Calu3 (cell line): ENCODE measurements around the gene PRKN. TPM values are rescaled to one million over a fixed set of nuclear protein-coding genes. Genes with fewer than 3 reads are reported as not detected.

ENCODE experiments used
- BruUV-seq: library from RNA; stranded (reverse); fragments of 400-500 nt; replicated peaks from 2 replicates; lab custom pipeline; 2021; lab: Mats Ljungman, UMichigan
- CTCF ChIA-PET: fragments of 300-600 bp; sonication (Branson Sonifier 250); formaldehyde crosslinking; loops from one replicate; lab custom pipeline; 2022; ENCODE audit warnings: antibody characterized with exemption; lab: Charles Lee
- DNase-seq: peaks from one replicate; pipeline ENCODE4 v3.0.0; 2022
- H3K27ac Mint-ChIP-seq: one replicate; pipeline ENCODE4 v1.8.0; 2022; ENCODE audit warnings: mixed read lengths; ENCODE audit not compliant: unreplicated experiment
- H3K27me3 Mint-ChIP-seq: one replicate; pipeline ENCODE4 v1.8.0; 2022; ENCODE audit warnings: mixed read lengths; ENCODE audit not compliant: unreplicated experiment
- H3K36me3 Mint-ChIP-seq: one replicate; pipeline ENCODE4 v1.8.0; 2022; ENCODE audit warnings: mild to moderate bottlenecking, moderate library complexity, mixed read lengths; ENCODE audit not compliant: insufficient read depth, unreplicated experiment
- H3K4me1 Mint-ChIP-seq: one replicate; pipeline ENCODE4 v1.8.0; 2022; ENCODE audit warnings: mild to moderate bottlenecking, low read depth, mixed read lengths; ENCODE audit not compliant: unreplicated experiment
- H3K4me3 Mint-ChIP-seq: one replicate; pipeline ENCODE4 v1.8.0; 2022; ENCODE audit warnings: mild to moderate bottlenecking, low read depth, moderate library complexity, mixed read lengths; ENCODE audit not compliant: unreplicated experiment
- H3K9me3 Mint-ChIP-seq: one replicate; pipeline ENCODE4 v1.8.0; 2022; ENCODE audit warnings: low read depth, mixed read lengths; ENCODE audit not compliant: unreplicated experiment
- intact Hi-C: fragments of 100-400 bp; cut with micrococcal nuclease; formaldehyde crosslinking; loops from one replicate; pipeline ENCODE4 v1.10.0; 2022; ENCODE audit not compliant: unreplicated experiment
- total RNA-seq: library from RNA; stranded (reverse); gene quantifications from 2 replicates; pipeline ENCODE4 v1.2.3, GENCODE V29; 2022
- TF ChIP-seq, protein P1 (sequence below): fragments of 200-600 bp; IDR thresholded peaks from one replicate; pipeline ENCODE4 v1.8.0; 2022; ENCODE audit warnings: antibody characterized with exemption; ENCODE audit not compliant: unreplicated experiment

PRKN gene
- total RNA-seq, 1 experiment from 2014 or later = 3.8 TPM

DNA sequence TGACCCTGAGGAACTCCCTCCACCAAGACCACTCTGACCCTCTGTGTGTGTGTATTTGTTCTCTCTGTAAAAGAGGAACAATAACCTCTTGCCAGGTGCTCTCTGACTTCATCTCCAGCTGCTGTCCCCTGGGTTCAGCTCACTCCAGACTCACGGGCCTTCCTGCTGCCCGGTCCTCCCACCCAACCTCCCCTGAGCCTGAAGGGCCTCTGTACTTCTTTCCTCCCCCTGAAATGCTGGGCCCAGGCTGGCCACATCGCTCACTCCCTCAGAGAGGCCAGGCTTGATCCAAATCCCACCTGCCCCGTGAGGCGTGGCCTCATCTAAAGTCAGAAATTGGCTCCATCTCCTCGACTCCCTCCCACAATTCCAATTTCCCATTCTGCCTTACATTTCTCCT lies 202.4 kb downstream of the PRKN start:
- Mint-ChIP-seq H3K9me3 (no peaks in the 10 kb centered on the region), H3K27ac (no peak overlapping the region), H3K27me3 (no peaks in the 10 kb centered on the region), H3K4me1 (no peaks in the 10 kb centered on the region), H3K4me3 (no peak overlapping the region), H3K36me3 (no peaks in the 10 kb centered on the region)
- TF ChIP-seq, protein P1, sequence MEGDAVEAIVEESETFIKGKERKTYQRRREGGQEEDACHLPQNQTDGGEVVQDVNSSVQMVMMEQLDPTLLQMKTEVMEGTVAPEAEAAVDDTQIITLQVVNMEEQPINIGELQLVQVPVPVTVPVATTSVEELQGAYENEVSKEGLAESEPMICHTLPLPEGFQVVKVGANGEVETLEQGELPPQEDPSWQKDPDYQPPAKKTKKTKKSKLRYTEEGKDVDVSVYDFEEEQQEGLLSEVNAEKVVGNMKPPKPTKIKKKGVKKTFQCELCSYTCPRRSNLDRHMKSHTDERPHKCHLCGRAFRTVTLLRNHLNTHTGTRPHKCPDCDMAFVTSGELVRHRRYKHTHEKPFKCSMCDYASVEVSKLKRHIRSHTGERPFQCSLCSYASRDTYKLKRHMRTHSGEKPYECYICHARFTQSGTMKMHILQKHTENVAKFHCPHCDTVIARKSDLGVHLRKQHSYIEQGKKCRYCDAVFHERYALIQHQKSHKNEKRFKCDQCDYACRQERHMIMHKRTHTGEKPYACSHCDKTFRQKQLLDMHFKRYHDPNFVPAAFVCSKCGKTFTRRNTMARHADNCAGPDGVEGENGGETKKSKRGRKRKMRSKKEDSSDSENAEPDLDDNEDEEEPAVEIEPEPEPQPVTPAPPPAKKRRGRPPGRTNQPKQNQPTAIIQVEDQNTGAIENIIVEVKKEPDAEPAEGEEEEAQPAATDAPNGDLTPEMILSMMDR = no peak
- BruUV-seq = no TSS peak
- no peak for DNase-seq
- intact Hi-C loops = no loop called here
- CTCF ChIA-PET = no interaction called here

DNA sequence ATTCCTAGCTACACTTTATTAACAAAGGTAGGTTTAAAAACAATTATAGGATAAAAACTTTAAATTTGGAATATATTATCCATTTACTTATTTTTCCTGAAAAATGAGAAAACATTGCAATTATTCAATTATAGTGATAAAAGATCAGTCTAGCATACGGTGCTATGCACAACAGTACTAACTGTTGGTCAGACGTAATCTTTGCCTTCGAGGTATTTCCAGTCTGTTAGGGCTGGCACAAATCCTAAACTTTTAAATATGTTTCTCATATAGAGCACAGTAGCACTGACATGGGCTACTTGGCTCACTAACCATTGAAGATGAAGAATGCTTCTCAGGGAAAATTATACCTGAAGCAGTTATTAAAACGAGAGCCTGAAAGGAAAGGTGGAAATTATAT lies 214.8 kb downstream of the PRKN start:
- CTCF ChIA-PET = no interaction called here
- no peaks in the 10 kb centered on the region for H3K36me3 Mint-ChIP-seq
- intact Hi-C loops = loop anchor here (10.0 kb wide), 1 partner anchor 62 kb away; no protein-coding TSS in a partner anchor
- H3K9me3 Mint-ChIP-seq = no peaks in the 10 kb centered on the region
- no peaks in the 10 kb centered on the region for H3K4me1 Mint-ChIP-seq
- H3K27me3 Mint-ChIP-seq = no peaks in the 10 kb centered on the region
- H3K4me3 Mint-ChIP-seq = no peak overlapping the region
- TF ChIP-seq, protein P1 = no peak
- DNase-seq = no peak
- no TSS peak for BruUV-seq
- H3K27ac Mint-ChIP-seq = no peak overlapping the region

DNA sequence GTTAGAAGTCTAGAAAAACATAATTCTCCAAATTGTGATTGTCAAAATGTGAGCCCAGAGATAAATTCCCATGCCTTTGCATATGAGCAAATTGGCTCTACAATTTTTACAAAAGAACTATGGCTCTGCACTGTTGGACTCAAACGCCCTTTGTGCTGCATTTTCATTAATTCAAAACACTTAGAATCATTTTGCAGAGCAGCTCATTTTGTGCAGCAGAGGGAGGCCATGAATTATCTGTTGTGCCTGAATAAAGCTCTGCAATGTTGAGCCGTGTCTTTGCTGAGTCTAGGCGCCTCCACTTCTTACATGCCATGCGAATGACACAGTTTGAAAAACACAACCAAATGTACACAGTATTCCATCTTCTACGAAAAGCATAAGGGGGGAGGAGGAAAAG lies 230.2 kb downstream of the PRKN start:
- TF ChIP-seq, protein P1 = no peak
- Mint-ChIP-seq H3K27me3 (no peaks in the 10 kb centered on the region), H3K36me3 (no peaks in the 10 kb centered on the region), H3K4me3 (no peak overlapping the region), H3K9me3 (no peaks in the 10 kb centered on the region), H3K27ac (no peak overlapping the region), H3K4me1 (no peaks in the 10 kb centered on the region)
- DNase-seq = no peak
- intact Hi-C loops = no loop called here
- CTCF ChIA-PET = no interaction called here
- no TSS peak for BruUV-seq

DNA sequence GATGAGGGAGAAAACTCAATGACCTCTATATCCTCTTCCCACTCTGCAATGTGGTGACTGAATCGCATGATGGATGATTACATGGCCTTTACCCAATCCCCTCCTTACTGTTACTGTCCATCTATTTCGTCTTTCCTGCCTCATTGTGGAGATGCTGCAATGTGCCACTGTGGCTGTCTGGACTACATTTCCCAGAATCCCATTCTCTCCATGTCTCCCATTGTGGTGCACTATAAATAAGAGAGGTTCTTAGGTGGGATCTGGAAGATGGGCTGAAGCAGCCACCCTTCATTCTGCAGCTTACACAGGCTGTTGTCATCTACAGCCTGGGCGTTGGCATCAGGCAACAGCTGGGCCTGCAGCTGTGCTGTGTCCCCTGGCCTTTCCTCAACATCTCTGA lies 233.6 kb downstream of the PRKN start:
- Mint-ChIP-seq H3K4me3 (no peak overlapping the region), H3K27me3 (no peaks in the 10 kb centered on the region), H3K9me3 (no peaks in the 10 kb centered on the region), H3K27ac (no peak overlapping the region), H3K4me1 (no peaks in the 10 kb centered on the region), H3K36me3 (no peaks in the 10 kb centered on the region)
- TF ChIP-seq, protein P1 = no peak
- DNase-seq = no peak
- BruUV-seq = no TSS peak
- CTCF ChIA-PET = no interaction called here
- intact Hi-C loops = no loop called here
